SJSA1 (cell line): ENCODE measurements around the gene MOXD1. TPM values are rescaled to one million over a fixed set of nuclear protein-coding genes. Genes with fewer than 3 reads are reported as not detected.
A peak's percentile ranks its signal among the peaks of the same experiment; 100 is the strongest.

Source experiments
- DNase-seq, 2 experiments: peaks; one replicate each; pipeline ENCODE4 v3.0.0-alpha.2; 2015 to 2020; ENCODE audit warnings: low spot score in 2 of 2, low read depth in 1 of 2
- H3K27ac ChIP-seq: fragments of 250-450 bp; sonication (Bioruptor Pico); 2 replicates; pipeline ENCODE4 v1.5.1; 2020; ENCODE audit warnings: mild to moderate bottlenecking, moderate library complexity
- H3K27me3 ChIP-seq: fragments of 250-450 bp; sonication (Bioruptor Pico); replicated peaks from 2 replicates; pipeline ENCODE4 v1.5.1; 2020; ENCODE audit warnings: mild to moderate bottlenecking, moderate library complexity
- H3K36me3 ChIP-seq: fragments of 250-450 bp; sonication (Bioruptor Pico); 2 replicates; pipeline ENCODE4 v1.5.1; 2020; ENCODE audit warnings: mild to moderate bottlenecking
- H3K4me1 ChIP-seq: fragments of 250-450 bp; sonication (Bioruptor Pico); replicated peaks from 2 replicates; pipeline ENCODE4 v1.6.1; 2021; ENCODE audit warnings: mild to moderate bottlenecking
- H3K4me3 ChIP-seq: fragments of 250-450 bp; sonication (Bioruptor Pico); 2 replicates; pipeline ENCODE4 v1.5.1; 2020; ENCODE audit warnings: mild to moderate bottlenecking
- H3K9me3 ChIP-seq: fragments of 250-450 bp; sonication (Bioruptor Pico); replicated peaks from 2 replicates; pipeline ENCODE4 v1.5.1; 2020; ENCODE audit warnings: mild to moderate bottlenecking
- total RNA-seq: library from RNA; depleted of rRNA; stranded (reverse); fragments of >200 nt; shearing (Covaris generic); gene quantifications from 2 replicates; pipeline ENCODE4 v1.2.3, GENCODE V29; 2014; rRNA removed

Gene MOXD1
- 24.8 and 37.3 TPM in 2 replicates for total RNA-seq

DNA sequence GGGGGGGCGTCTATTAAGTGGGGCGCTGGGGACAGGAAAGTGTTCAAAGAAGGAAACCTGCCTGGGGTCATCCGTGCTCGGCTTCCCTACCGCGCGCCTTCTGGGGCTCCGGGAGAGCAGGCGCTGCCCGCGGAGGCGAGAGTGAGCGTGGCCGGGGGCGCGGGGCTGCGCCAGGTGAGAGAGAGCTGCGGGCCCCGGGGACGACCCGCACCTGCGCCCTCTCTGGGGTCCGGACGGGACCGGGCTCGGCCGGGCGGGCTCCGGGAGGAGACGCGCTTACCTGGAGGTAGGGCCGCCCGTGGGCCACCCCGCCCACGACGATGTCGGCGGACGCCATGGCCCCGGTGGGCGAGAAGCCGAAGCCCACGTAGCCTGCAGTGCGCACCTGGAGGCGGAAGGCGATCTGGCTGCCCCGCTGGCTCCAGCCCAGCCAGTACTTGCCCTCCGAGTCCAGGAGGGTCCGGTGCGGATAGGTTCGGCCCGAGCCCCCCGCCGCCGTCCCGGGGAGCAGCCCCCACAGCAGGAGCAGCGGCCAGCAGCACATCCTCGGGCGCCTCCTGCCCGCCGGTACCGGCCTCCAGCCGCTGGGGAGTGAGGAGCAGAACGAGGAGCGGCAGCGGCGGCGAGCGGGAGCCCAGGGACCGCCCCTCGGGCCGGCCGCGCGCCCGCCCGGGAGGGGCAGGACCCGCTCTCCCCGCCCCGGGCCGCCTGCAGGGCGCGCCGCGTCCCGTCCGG, at the start of gene MOXD1:
MOXD1 (minus strand) TSS at position 593 of the 735 bp plus-strand sequence; CDS start at position 544, 49 bp downstream.
- H3K4me3 ChIP-seq, result peak within 1 kb of the TSS; percentile 82
- no peak within 1 kb of the TSS for H3K27ac ChIP-seq
- peak; percentile 49 to 58 for DNase-seq
- peaks cover 45% of the 10 kb centered on the region for H3K4me1 ChIP-seq
- H3K27me3 ChIP-seq, result no peaks in the 10 kb centered on the region
- H3K9me3 ChIP-seq, result no peaks in the 10 kb centered on the region
- H3K36me3 ChIP-seq, result no peaks in the 10 kb centered on the region

DNA sequence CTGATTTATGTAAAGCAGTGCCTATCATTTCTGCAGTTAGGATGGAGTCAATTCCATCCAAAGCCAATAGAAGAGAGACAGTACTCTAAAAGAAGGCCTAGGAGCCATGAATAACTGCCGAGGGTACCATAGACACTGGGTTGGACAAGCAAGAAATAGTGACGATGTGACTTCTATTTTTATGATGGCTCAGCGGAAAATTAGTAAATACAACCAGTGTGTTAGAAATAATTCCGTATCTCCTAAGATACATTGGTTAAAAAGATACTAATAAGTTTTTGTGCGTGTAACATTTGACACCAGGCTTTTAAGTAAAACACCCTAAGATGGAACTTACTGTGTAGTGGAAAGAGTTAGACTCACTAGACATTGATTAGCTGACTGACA, 45.6 kb upstream of the MOXD1 start:
- H3K27ac ChIP-seq, result no peak overlapping the region
- H3K4me3 ChIP-seq, result no peak overlapping the region
- no peak for DNase-seq
- 0 out of 2 replicates have a peak, but pooled peaks cover 4% of the 10 kb centered on the region for H3K9me3 ChIP-seq
- peaks cover 4% of the 10 kb centered on the region for H3K4me1 ChIP-seq
- no peaks in the 10 kb centered on the region for H3K27me3 ChIP-seq
- H3K36me3 ChIP-seq, result no peaks in the 10 kb centered on the region

DNA sequence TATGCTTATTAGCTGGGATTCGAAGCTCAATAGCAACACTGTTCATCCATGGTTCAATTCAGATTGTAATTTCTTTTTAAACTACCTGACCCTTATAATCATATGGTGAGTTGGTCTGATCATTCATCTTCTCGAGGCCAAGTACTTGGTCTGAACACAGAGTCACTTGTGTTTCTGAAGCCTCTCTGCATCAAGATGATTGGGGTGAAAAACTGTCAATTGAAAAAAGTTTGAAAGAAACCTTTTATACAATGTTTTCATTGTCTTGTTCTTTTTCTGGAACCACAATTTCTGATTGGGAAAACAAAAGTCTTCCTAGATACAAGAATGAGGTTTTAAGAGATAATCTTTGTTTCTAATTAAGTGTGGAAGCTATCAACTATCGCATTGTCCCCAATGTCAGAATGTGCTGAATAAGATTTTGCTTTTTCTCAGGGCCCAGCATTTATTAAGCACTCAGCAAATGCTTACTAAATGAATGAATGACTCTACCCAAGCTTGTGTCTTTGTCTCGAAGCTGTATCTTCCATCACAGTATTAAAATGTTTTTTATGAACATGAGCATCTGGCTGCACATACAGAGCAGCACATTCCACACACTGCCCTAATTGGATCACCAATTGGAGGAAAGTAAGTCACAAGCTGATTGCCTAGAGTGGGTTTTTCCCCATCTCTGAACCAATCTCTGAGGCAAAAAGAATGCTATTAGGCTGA, 45.0 kb upstream of the MOXD1 start:
- Histone ChIP-seq H3K27ac (no peak overlapping the region), H3K4me1 (peaks cover 4% of the 10 kb centered on the region), H3K4me3 (no peak overlapping the region), H3K36me3 (no peaks in the 10 kb centered on the region), H3K9me3 (0 out of 2 replicates have a peak, but pooled peaks cover 4% of the 10 kb centered on the region), H3K27me3 (no peaks in the 10 kb centered on the region)
- DNase-seq, result no peak

DNA sequence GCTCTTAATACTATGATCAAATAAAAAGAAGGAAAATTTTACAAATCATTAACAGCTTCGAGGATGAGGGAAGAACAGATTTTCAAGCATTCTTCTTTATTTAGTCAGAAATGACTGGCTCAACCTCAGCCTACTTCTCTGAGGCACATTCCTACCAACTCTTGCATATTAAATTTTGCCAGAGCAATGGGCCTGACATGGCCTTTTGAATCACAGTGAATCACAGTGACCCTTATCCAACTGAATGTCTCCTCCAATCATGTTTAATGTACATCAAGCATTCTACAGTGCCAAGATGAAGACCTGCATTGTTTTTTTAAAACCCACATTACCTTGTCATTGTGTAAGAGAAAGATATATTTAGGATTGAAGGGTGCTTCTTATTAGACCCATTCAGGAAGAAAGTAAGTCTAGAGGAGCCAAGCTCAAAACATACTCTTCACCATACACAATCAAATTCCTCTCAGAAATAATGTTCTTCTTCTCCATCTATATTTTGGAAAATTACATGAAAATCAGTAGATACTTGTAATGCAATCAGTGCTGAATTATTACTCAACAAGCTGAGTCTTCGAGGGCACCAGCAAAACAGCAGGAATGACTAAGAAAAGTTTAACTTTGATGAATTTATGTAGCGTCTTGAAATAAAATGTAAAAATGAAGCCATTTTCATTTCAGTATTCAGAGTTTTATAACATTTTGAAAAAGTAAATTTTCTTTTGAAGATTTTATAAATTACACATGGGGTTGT, 44.1 kb upstream of the MOXD1 start:
- H3K36me3 ChIP-seq, result no peaks in the 10 kb centered on the region
- H3K27ac ChIP-seq, result 0 out of 2 replicates have a peak overlapping the region, but pooled peaks have one; percentile 7
- DNase-seq, result peak in 1 of 2 experiments; percentile 29
- no peaks in the 10 kb centered on the region for H3K27me3 ChIP-seq
- H3K9me3 ChIP-seq, result 0 out of 2 replicates have a peak, but pooled peaks cover 4% of the 10 kb centered on the region
- peaks cover 4% of the 10 kb centered on the region for H3K4me1 ChIP-seq
- no peak overlapping the region for H3K4me3 ChIP-seq

DNA sequence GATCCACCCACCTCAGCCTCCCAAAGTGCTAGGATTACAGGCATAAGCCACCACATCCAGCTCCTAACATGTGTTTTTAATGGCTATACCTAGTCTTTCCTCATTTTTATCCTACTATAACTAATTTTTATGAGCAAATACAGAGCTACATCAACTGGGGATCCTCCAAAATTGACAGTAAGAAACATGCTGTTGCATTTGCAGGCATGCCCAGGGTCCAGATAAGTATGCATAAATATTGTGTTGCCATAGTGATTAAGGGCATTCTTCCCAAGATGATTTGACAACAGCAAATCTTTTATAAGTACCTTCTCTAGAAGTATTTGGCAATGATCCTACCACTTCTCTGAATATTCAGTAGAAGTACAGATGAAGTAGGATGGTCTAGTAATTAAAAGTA, 41.9 kb upstream of the MOXD1 start:
- Histone ChIP-seq H3K36me3 (no peaks in the 10 kb centered on the region), H3K4me1 (peaks cover 4% of the 10 kb centered on the region), H3K4me3 (no peak overlapping the region), H3K27me3 (no peaks in the 10 kb centered on the region), H3K27ac (no peak overlapping the region), H3K9me3 (0 out of 2 replicates have a peak, but pooled peaks cover 4% of the 10 kb centered on the region)
- no peak for DNase-seq

DNA sequence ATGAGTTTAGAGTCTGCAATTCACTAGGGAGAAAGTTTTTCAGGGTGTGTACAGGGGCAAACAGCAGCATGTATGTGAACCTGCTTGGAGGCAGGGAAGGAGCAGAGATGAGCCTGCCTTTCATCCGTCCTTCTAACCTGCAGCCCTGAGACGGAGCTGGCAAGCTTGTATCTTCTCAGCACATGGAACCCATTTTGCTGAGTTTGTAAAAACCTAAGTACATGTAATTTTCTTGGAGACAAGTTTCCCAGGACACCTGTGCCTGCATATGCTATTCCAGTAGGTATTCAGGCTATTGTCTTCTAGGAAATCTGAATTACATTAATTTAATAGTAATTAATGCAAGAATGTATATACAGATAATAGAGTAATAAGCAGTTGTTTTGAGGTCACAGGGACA, 28.8 kb upstream of the MOXD1 start:
- no peak overlapping the region for H3K4me3 ChIP-seq
- no peaks in the 10 kb centered on the region for H3K27me3 ChIP-seq
- no peaks in the 10 kb centered on the region for H3K36me3 ChIP-seq
- no peak overlapping the region for H3K27ac ChIP-seq
- no peaks in the 10 kb centered on the region for H3K4me1 ChIP-seq
- DNase-seq, result no peak
- no peaks in the 10 kb centered on the region for H3K9me3 ChIP-seq

DNA sequence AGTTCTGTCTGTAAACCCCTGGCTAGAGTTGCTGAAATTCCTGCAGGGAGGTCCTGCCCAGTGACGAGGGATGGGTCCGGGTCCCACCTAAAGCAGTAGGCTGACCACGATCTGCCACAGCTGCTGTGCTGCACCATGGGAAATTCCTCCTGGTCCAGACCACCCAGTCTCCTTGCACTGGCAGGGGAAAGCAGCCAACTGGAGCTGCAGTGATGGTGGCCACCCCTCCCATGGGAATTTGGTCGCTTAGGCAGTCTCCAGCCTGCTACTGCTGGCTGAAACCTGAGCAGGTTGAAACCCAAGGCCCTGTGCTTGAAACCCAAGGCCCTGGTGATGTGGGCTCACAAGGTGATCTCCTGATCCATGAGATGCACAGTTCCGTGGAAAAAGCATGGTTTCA, 23.9 kb upstream of the MOXD1 start:
- Histone ChIP-seq H3K36me3 (no peaks in the 10 kb centered on the region), H3K4me1 (no peaks in the 10 kb centered on the region), H3K4me3 (no peak overlapping the region), H3K27me3 (no peaks in the 10 kb centered on the region), H3K9me3 (no peaks in the 10 kb centered on the region), H3K27ac (no peak overlapping the region)
- no peak for DNase-seq

DNA sequence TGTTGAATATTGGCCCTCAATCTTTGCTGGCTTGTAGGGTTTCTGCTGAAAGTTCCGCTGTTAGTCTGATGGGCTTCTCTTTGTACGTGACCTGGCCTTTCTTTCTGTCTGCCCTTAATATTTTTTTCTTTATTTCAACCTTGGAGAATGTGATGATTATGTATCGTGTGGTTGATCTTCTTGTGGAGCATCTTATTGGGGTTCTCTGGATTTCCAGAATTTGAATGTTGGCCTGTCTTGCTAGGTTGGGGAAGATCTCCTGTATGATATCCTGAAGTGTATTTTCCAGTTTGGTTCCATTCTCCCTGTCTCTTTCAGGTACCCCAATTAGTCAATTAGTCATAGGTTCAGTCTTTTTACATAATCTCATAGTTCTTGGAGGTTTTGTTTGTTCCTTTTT, 22.6 kb upstream of the MOXD1 start:
- Histone ChIP-seq H3K9me3 (no peaks in the 10 kb centered on the region), H3K36me3 (no peaks in the 10 kb centered on the region), H3K27me3 (no peaks in the 10 kb centered on the region), H3K27ac (no peak overlapping the region), H3K4me3 (no peak overlapping the region), H3K4me1 (no peaks in the 10 kb centered on the region)
- no peak for DNase-seq

DNA sequence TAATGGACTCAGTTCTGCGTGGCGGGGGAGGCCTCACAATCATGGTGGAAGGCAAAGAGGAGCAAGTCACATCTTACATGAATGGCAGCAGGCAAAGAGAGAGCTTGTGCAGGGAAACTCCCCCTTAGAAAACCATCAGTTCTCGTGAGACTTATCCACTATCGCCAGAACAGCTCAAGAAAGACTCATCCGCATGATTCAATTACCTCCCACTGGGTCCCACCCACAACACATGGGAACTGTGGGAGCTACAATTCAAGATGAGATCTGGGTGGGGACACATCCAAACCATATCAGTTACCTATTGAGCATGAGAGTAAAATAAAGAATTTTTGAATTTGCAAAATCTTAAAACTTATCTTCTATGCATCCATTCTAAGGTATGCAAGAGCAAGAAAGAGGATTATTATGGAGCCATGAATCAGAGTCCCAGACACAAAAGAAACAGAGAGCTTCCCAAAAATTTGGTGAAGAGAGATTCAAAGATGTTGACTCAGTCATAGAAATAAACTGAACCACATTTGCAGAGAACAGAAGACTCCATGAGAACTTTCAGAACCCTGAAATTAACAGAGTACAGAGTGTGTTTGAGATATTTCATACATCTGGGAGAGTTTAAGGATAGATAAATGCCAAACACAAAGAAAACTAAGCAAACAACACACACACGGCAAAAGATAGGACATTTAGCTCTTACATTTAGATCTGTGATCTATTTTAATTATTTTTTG, 17.1 kb upstream of the MOXD1 start:
- H3K27ac ChIP-seq, result no peak overlapping the region
- no peaks in the 10 kb centered on the region for H3K4me1 ChIP-seq
- H3K27me3 ChIP-seq, result no peaks in the 10 kb centered on the region; the same call in 1 of the 2 replicates
- no peaks in the 10 kb centered on the region for H3K9me3 ChIP-seq
- no peaks in the 10 kb centered on the region for H3K36me3 ChIP-seq
- no peak for DNase-seq
- H3K4me3 ChIP-seq, result no peak overlapping the region

DNA sequence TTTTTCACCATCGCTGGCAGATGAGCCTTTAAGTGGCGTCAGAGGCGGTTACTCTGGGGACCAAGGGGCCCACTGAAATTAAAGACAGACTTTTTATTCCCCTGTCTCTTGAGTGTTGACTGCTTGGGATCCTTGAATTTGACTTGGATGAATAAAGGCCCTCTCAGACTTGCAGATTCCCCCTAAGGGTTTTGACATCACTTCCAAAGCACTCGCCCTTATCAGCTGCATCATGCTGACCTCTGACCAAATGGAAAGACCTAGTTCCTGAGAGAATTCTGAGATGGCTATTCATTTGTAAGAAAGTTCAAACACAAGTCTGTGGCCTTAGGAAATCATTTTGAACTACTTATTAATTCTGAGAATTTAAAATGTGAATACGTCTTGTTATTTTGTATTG, 13.5 kb upstream of the MOXD1 start:
- Histone ChIP-seq H3K9me3 (no peaks in the 10 kb centered on the region), H3K27me3 (no peaks in the 10 kb centered on the region; the same call in 1 of the 2 replicates), H3K27ac (no peak overlapping the region), H3K4me3 (no peak overlapping the region), H3K4me1 (no peaks in the 10 kb centered on the region; the same call in 1 of the 2 replicates), H3K36me3 (no peaks in the 10 kb centered on the region)
- no peak for DNase-seq

DNA sequence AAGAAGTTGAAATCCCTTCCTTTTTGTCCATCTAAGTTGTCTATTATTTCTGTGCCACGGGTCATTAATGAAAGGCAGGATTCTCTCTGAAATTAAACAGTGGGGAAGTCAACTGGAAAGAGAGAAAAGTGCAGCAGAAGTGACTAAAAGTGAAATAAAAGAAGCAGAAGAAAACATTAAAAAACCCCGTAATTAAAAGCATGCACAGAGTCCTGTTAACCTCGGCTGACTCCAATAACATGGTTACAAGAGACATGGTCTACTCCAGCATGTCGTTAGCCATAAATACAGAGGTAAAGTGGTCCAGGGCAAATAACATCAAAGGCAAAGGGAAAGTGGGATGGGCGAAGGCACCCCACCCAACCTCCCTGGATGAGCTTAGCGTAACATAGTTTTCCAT, 13.0 kb upstream of the MOXD1 start:
- Histone ChIP-seq H3K27ac (no peak overlapping the region), H3K9me3 (no peaks in the 10 kb centered on the region), H3K27me3 (no peaks in the 10 kb centered on the region; the same call in 1 of the 2 replicates), H3K4me3 (no peak overlapping the region), H3K4me1 (no peaks in the 10 kb centered on the region; the same call in 1 of the 2 replicates), H3K36me3 (no peaks in the 10 kb centered on the region)
- DNase-seq, result no peak

DNA sequence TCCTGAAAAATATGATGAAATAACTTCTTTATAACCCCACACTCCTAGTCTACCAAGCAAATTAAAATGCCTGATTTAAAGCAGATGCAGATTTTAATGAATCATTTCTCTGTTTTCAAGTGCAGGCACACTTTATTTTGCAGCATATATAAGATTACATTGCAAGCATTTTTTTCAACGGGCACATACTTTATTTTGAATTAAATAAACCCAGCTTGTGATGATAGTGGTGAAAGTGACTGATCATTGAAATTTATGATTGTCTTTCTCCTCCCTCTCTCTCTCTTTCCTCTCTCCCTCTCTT, 12.2 kb upstream of the MOXD1 start:
- Histone ChIP-seq H3K27ac (no peak overlapping the region), H3K27me3 (no peaks in the 10 kb centered on the region; the same call in 1 of the 2 replicates)
- DNase-seq, result no peak

More for the DNA sequence above, 12.2 kb upstream of the MOXD1 start:
- no peak overlapping the region for H3K4me3 ChIP-seq
- no peaks in the 10 kb centered on the region; the same call in 1 of the 2 replicates for H3K4me1 ChIP-seq
- H3K9me3 ChIP-seq, result no peaks in the 10 kb centered on the region
- H3K36me3 ChIP-seq, result no peaks in the 10 kb centered on the region
